Peyer's patch (tissue), 4 donors: ENCODE data around the gene ESRP2. TPM values are rescaled to one million over a fixed set of nuclear protein-coding genes. Genes with fewer than 3 reads are reported as not detected.

Source experiments
- DNase-seq, 3 donors: peaks; one replicate each; pipeline ENCODE4 v3.0.0-alpha.2; 2017 to 2019
- H3K27ac ChIP-seq, 4 donors: fragments of 200-600 bp; sonication (generic); one replicate each; pipeline ENCODE4 v1.5.1; 2016 to 2019
- H3K27me3 ChIP-seq, 2 donors: fragments of 200-600 bp; sonication (generic); one replicate each; pipeline ENCODE4 v1.5.1; 2019
- H3K36me3 ChIP-seq, 3 donors: fragments of 200-600 bp; sonication (generic); one replicate each; pipeline ENCODE4 v1.5.1; 2016 to 2019
- H3K4me1 ChIP-seq, 4 donors: fragments of 200-600 bp; sonication (generic); one replicate each; pipeline ENCODE4 v1.5.1; 2016 to 2019
- H3K4me3 ChIP-seq, 4 donors: fragments of 200-600 bp; sonication (generic); 1 replicate in 3 of 4; 2 replicates in 1 of 4; pipeline ENCODE4 v1.5.1; 2016 to 2019; ENCODE audit warnings: mild to moderate bottlenecking in 1 of 4
- H3K9me3 ChIP-seq, 4 donors: fragments of 200-600 bp; sonication (generic); one replicate each; pipeline ENCODE4 v1.5.1; 2016 to 2019; ENCODE audit warnings: mild to moderate bottlenecking in 1 of 4
- POLR2A ChIP-seq, 2 donors: fragments of 450-650 bp; IDR thresholded peaks; one replicate each; pipeline ENCODE4 v1.5.1; 2017; ENCODE audit warnings: antibody characterized with exemption in 2 of 2, mild to moderate bottlenecking in 2 of 2, moderate library complexity in 2 of 2
- total RNA-seq, 4 donors: library from RNA; depleted of rRNA; stranded (reverse); fragments of >200 nt; gene quantifications; one replicate each; pipeline ENCODE4 v1.1.0, GENCODE V29; 2016
- TF ChIP-seq, protein P1 (sequence below), 6 experiments: fragments of 450-650 bp in 4 of 6; fragments of 200-600 bp in 2 of 6; sonication (generic) in 1 of 6; IDR thresholded peaks; one replicate each; pipeline ENCODE4 v1.5.1; 2017 to 2019; ENCODE audit warnings: antibody characterized with exemption in 6 of 6, mild to moderate bottlenecking in 3 of 6, moderate library complexity in 1 of 6

The ESRP2 gene
- 10 to 100 TPM; 15.7 to 67.4 (median 40.9) TPM for total RNA-seq

DNA sequence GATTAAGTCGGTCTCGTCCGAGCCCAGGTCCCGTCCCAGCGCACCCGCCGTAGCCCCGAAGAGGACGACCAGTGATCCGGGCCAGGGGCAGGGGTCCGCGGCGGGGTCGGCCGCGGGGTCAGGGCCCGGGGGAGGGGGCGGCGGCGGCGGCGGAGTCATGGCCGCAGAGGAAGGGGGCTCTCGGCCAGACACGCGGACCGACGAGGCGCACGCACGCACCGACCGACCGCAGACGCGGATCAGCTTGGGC, at the start of gene ESRP2:
Gene ESRP2 (minus strand): TSS at position 241 of the 250 bp plus-strand sequence. CDS start 82 bp downstream, at position 159.
- H3K4me3 ChIP-seq, result peak within 1 kb of the TSS; percentile 50 to 58 (median 56)
- peaks cover 0 to 46% (median 20%) of the 10 kb centered on the region in 4 donors for H3K4me1 ChIP-seq
- peaks cover 0 to 19% (median 0%) of the 10 kb centered on the region in 3 donors for H3K36me3 ChIP-seq
- no peak for DNase-seq
- no peaks in the 10 kb centered on the region for H3K9me3 ChIP-seq
- no peaks in the 10 kb centered on the region for H3K27me3 ChIP-seq
- peak within 1 kb of the TSS; percentile 74 to 92 (median 90) for H3K27ac ChIP-seq
- TF ChIP-seq POLR2A (IDR thresholded peaks at IDR 0.05), result no peak
- TF ChIP-seq, protein P1, sequence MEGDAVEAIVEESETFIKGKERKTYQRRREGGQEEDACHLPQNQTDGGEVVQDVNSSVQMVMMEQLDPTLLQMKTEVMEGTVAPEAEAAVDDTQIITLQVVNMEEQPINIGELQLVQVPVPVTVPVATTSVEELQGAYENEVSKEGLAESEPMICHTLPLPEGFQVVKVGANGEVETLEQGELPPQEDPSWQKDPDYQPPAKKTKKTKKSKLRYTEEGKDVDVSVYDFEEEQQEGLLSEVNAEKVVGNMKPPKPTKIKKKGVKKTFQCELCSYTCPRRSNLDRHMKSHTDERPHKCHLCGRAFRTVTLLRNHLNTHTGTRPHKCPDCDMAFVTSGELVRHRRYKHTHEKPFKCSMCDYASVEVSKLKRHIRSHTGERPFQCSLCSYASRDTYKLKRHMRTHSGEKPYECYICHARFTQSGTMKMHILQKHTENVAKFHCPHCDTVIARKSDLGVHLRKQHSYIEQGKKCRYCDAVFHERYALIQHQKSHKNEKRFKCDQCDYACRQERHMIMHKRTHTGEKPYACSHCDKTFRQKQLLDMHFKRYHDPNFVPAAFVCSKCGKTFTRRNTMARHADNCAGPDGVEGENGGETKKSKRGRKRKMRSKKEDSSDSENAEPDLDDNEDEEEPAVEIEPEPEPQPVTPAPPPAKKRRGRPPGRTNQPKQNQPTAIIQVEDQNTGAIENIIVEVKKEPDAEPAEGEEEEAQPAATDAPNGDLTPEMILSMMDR (IDR thresholded peaks at IDR 0.05), result no peak

DNA sequence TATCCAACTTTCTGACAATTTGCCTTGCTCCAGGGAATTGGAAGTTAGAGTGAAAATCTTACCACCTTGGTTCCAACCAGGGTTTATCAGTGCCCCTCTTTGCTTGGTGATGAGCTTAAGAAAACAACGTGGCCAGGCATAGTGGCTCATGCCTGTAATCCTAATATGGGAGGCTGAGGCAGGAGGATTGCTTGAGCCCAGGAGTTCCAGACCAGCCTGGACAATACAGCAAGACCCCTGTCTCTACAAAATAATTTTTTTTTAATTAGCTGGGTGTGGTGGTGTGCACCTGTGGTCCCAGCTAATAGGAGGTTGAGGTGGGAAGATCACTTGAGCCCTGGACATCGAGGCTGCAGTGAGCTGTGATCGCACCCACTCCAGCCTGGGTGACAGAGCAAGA, 49.8 kb upstream of the ESRP2 start:
- Histone ChIP-seq H3K36me3 (peaks cover 0 to 31% (median 0%) of the 10 kb centered on the region in 3 donors), H3K9me3 (no peaks in the 10 kb centered on the region), H3K4me3 (no peak overlapping the region), H3K27ac (peak overlapping the region; percentile 46 to 79 (median 61)), H3K27me3 (no peaks in the 10 kb centered on the region), H3K4me1 (peaks cover 0 to 49% (median 34%) of the 10 kb centered on the region in 4 donors)
- TF ChIP-seq, protein P1 (IDR thresholded peaks at IDR 0.05), result no peak
- TF ChIP-seq POLR2A (IDR thresholded peaks at IDR 0.05), result no peak
- DNase-seq, result no peak

DNA sequence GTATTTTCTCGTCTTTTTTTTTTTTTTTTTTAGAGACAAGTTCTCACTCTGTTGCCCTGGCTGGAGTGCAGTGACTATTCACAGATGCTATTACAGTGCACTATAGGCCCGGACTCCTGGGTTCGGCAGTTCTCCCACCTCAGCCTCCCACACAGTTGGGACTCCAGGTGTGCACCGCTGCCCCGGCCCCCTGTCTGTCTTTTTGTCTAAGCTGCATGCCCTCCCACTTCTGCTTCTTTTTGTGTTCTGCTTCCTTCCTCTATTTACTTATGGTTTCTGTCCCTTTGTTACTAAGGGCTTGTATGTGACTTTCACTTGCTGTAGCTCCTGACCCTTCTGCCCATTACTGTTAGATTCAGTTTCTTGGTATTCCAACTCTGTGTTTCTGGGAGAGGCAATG, 48.9 kb upstream of the ESRP2 start:
- Histone ChIP-seq H3K27ac (peak overlapping the region; percentile 46 to 79 (median 61)), H3K9me3 (no peaks in the 10 kb centered on the region), H3K4me1 (peaks cover 0 to 49% (median 34%) of the 10 kb centered on the region in 4 donors), H3K4me3 (peak overlapping the region in 1 of 4 donors; percentile 13), H3K27me3 (no peaks in the 10 kb centered on the region), H3K36me3 (peaks cover 0 to 25% (median 0%) of the 10 kb centered on the region in 3 donors)
- TF ChIP-seq, protein P1 (IDR thresholded peaks at IDR 0.05), result no peak
- TF ChIP-seq POLR2A (IDR thresholded peaks at IDR 0.05), result no peak
- peak in 2 of 3 donors; percentile 80 to 84 for DNase-seq

DNA sequence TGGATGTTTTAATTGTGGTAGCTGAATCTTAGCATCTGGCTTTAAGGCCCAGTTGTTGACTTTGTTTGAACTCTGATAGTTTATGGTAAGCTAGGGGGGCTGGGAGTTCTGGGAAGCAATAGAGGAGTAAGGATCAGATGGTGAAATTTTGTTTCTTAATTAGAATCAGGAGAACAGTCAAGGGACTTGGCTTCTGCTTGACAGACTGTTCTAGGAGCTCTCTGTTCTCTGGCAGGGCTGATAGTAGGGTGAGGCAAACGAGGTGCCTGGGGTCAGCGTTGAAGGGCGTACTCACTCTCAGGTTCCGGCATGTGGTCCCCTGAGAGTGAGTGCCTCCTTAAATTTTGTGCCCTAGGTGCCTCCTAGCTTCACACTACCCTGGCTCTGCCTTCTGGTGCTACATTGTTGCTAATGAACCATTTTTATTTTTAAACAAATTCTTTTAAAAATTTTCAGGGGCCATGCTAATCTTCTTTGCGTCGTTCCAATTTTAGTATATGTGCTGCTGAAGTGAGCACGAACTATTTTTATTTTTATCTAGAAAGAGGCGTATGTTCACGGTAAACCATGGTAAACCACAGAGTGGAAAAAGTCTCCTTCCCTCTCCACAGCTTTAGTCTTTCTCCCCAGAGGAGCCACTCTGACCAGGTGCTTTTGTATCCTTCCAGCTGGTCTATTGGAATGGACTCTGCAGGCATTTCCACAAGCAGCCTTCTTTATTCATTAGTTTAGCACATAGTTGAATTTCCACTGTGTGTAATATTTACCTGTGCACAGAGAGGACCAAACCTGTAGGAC, 48.1 kb upstream of the ESRP2 start:
- DNase-seq, result peak in 2 of 3 donors; percentile 39 to 65
- Histone ChIP-seq H3K27me3 (no peaks in the 10 kb centered on the region), H3K4me3 (peak overlapping the region in 1 of 4 donors; percentile 10), H3K36me3 (peaks cover 0 to 25% (median 0%) of the 10 kb centered on the region in 3 donors), H3K4me1 (peaks cover 0 to 43% (median 34%) of the 10 kb centered on the region in 4 donors), H3K9me3 (no peaks in the 10 kb centered on the region), H3K27ac (peak overlapping the region; percentile 26 to 79 (median 54))
- TF ChIP-seq POLR2A (IDR thresholded peaks at IDR 0.05), result no peak
- TF ChIP-seq, protein P1 (IDR thresholded peaks at IDR 0.05), result no peak

DNA sequence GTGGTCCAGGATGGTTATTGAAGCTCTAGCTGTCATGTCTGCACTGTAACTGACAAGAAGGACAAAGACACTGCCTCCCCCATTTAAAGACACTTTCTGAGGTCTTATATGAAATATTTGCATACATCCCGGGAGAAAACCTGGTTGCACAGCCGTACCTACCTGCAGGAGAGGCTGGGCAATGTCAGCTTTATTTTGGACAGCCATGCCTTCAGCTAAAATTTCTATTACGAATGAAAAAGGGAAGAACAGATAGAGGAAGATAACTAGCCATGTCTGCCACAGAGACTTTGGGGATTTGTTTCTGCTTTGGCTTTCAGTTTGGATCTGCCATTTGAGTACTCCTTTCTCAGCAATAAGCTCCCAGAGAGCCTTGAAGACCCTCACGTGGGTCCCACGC, 47.4 kb upstream of the ESRP2 start:
- peak overlapping the region in 1 of 4 donors; percentile 10 for H3K4me3 ChIP-seq
- no peaks in the 10 kb centered on the region for H3K9me3 ChIP-seq
- DNase-seq, result no peak
- peaks cover 0 to 24% (median 0%) of the 10 kb centered on the region in 3 donors for H3K36me3 ChIP-seq
- H3K27me3 ChIP-seq, result no peaks in the 10 kb centered on the region
- peaks cover 0 to 43% (median 34%) of the 10 kb centered on the region in 4 donors for H3K4me1 ChIP-seq
- TF ChIP-seq, protein P1 (IDR thresholded peaks at IDR 0.05), result no peak
- H3K27ac ChIP-seq, result peak overlapping the region; percentile 26 to 79 (median 54)
